HUES48 (cell line): ENCODE results near the gene PRDM8.
A peak's percentile ranks its signal among the peaks of the same experiment; 100 is the strongest.

ENCODE experiments used
- H3K27ac ChIP-seq: one replicate; pipeline ENCODE4 v1.7.0; 2013; ENCODE audit warnings: low read depth, low read length, inconsistent platforms
- H3K27me3 ChIP-seq: 2 replicates; pipeline ENCODE4 v1.6.1; 2013; ENCODE audit warnings: mild to moderate bottlenecking, low read length; ENCODE audit not compliant: control insufficient read depth, insufficient read depth
- H3K36me3 ChIP-seq: 2 replicates; pipeline ENCODE4 v1.6.1; 2013; ENCODE audit warnings: low read length; ENCODE audit not compliant: control insufficient read depth, insufficient read depth
- H3K4me1 ChIP-seq: 2 replicates; pipeline ENCODE4 v1.6.1; 2013; ENCODE audit warnings: mild to moderate bottlenecking, low read length; ENCODE audit not compliant: control insufficient read depth, insufficient read depth
- H3K4me3 ChIP-seq: 2 replicates; pipeline ENCODE4 v1.5.1; 2013; ENCODE audit warnings: mild to moderate bottlenecking, low read depth, low read length
- H3K9ac ChIP-seq: 2 replicates; pipeline ENCODE4 v1.6.1; 2013; ENCODE audit warnings: mild to moderate bottlenecking, low read depth, low read length, moderate library complexity
- H3K9me3 ChIP-seq: 2 replicates; pipeline ENCODE4 v1.6.1; 2013; ENCODE audit warnings: low read length; ENCODE audit not compliant: control insufficient read depth, insufficient read depth

Gene PRDM8

GRCh38 chr4:80184053-80184824, 13.1 kb upstream of the PRDM8 start:
- Histone ChIP-seq H3K27ac (no peak overlapping the region), H3K36me3 (no peaks in the 10 kb centered on the region), H3K4me3 (peak overlapping the region; percentile 60), H3K4me1 (peaks cover 17% of the 10 kb centered on the region), H3K9ac (no peak overlapping the region), H3K9me3 (no peaks in the 10 kb centered on the region), H3K27me3 (peaks cover 100% of the 10 kb centered on the region)

GRCh38 chr4:80184825-80185756, 12.2 kb upstream of the PRDM8 start:
- Histone ChIP-seq H3K9me3 (no peaks in the 10 kb centered on the region), H3K36me3 (no peaks in the 10 kb centered on the region), H3K9ac (no peak overlapping the region), H3K4me1 (peaks cover 25% of the 10 kb centered on the region), H3K4me3 (peak overlapping the region; percentile 60), H3K27me3 (peaks cover 100% of the 10 kb centered on the region), H3K27ac (no peak overlapping the region)

- peaks cover 25% of the 10 kb centered on the region for H3K4me1 ChIP-seq
- no peak overlapping the region for H3K9ac ChIP-seq
- H3K9me3 ChIP-seq, result no peaks in the 10 kb centered on the region
- H3K27me3 ChIP-seq, result peaks cover 100% of the 10 kb centered on the region
- no peak overlapping the region for H3K27ac ChIP-seq
- no peaks in the 10 kb centered on the region for H3K36me3 ChIP-seq
- no peak overlapping the region for H3K4me3 ChIP-seq
These were observed 11.3 kb upstream of the PRDM8 start for GRCh38 chr4:80185787-80186548.

- H3K27ac ChIP-seq, result no peak overlapping the region
- no peak overlapping the region for H3K4me3 ChIP-seq
- H3K4me1 ChIP-seq, result peaks cover 25% of the 10 kb centered on the region
- no peaks in the 10 kb centered on the region for H3K36me3 ChIP-seq
- no peaks in the 10 kb centered on the region for H3K9me3 ChIP-seq
- no peak overlapping the region for H3K9ac ChIP-seq
- H3K27me3 ChIP-seq, result peaks cover 100% of the 10 kb centered on the region
These were observed 10.6 kb upstream of the PRDM8 start for GRCh38 chr4:80186676-80187075.

GRCh38 chr4:80187677-80188076, 9.6 kb upstream of the PRDM8 start:
- no peaks in the 10 kb centered on the region for H3K36me3 ChIP-seq
- no peak overlapping the region for H3K4me3 ChIP-seq
- H3K27me3 ChIP-seq, result peaks cover 100% of the 10 kb centered on the region
- no peak overlapping the region for H3K27ac ChIP-seq
- H3K9me3 ChIP-seq, result no peaks in the 10 kb centered on the region
- no peak overlapping the region for H3K9ac ChIP-seq
- H3K4me1 ChIP-seq, result peaks cover 25% of the 10 kb centered on the region

- Histone ChIP-seq H3K4me1 (peaks cover 20% of the 10 kb centered on the region), H3K4me3 (no peak overlapping the region), H3K27me3 (peaks cover 100% of the 10 kb centered on the region), H3K27ac (no peak overlapping the region), H3K36me3 (no peaks in the 10 kb centered on the region), H3K9ac (no peak overlapping the region), H3K9me3 (no peaks in the 10 kb centered on the region)
These were observed 8.9 kb upstream of the PRDM8 start for GRCh38 chr4:80188457-80188800.

- Histone ChIP-seq H3K27ac (no peak overlapping the region), H3K9me3 (no peaks in the 10 kb centered on the region), H3K9ac (no peak overlapping the region), H3K36me3 (no peaks in the 10 kb centered on the region), H3K27me3 (peaks cover 100% of the 10 kb centered on the region), H3K4me3 (no peak overlapping the region), H3K4me1 (peaks cover 20% of the 10 kb centered on the region)
These were observed 8.4 kb upstream of the PRDM8 start for GRCh38 chr4:80188801-80189458.

- Histone ChIP-seq H3K9me3 (no peaks in the 10 kb centered on the region), H3K27me3 (peaks cover 100% of the 10 kb centered on the region), H3K4me1 (peaks cover 20% of the 10 kb centered on the region), H3K9ac (no peak overlapping the region), H3K36me3 (no peaks in the 10 kb centered on the region), H3K27ac (no peak overlapping the region), H3K4me3 (no peak overlapping the region)
These were observed 7.7 kb upstream of the PRDM8 start for GRCh38 chr4:80189581-80189955.

- Histone ChIP-seq H3K36me3 (no peaks in the 10 kb centered on the region), H3K27ac (no peak overlapping the region)
These were observed 7.2 kb upstream of the PRDM8 start for GRCh38 chr4:80189956-80190677.

GRCh38 chr4:80192252-80192866, 4.9 kb upstream of the PRDM8 start:
- no peaks in the 10 kb centered on the region for H3K9me3 ChIP-seq
- H3K27me3 ChIP-seq, result peaks cover 100% of the 10 kb centered on the region
- no peak overlapping the region for H3K9ac ChIP-seq
- no peak overlapping the region for H3K27ac ChIP-seq
- peaks cover 15% of the 10 kb centered on the region for H3K4me1 ChIP-seq
- no peaks in the 10 kb centered on the region for H3K36me3 ChIP-seq
- H3K4me3 ChIP-seq, result no peak overlapping the region

More at GRCh38 chr4:80189956-80190677, 7.2 kb upstream of the PRDM8 start:
- Histone ChIP-seq H3K9me3 (no peaks in the 10 kb centered on the region), H3K27me3 (peaks cover 100% of the 10 kb centered on the region), H3K9ac (no peak overlapping the region), H3K4me1 (peaks cover 16% of the 10 kb centered on the region), H3K4me3 (no peak overlapping the region)
